GM12878 (cell line): ENCODE results near the gene FOXK2. TPM values are rescaled to one million over a fixed set of nuclear protein-coding genes. Genes with fewer than 3 reads are reported as not detected.

Experiments
- ATAC-seq: fragments of 200-7000 bp; cut with Tn5 transposase; 3 replicates; pipeline ENCODE4 v1.9.1; 2020; ENCODE audit warnings: mild to moderate bottlenecking, moderate library complexity
- BruUV-seq: library from RNA; stranded (reverse); fragments of 400-500 nt; replicated peaks from 2 replicates; lab custom pipeline; 2021; lab: Mats Ljungman, UMichigan
- CTCF ChIA-PET: fragments of 300-600 bp; sonication (Branson Sonifier 250); formaldehyde crosslinking; extraction: SDS; loops from one replicate; lab custom pipeline; 2021; ENCODE audit warnings: inconsistent platforms; lab: Yijun Ruan, JAX
- POLR2A ChIA-PET: fragments of 350-600 bp; formaldehyde crosslinking; extraction: SDS; loops from one replicate; lab custom pipeline; 2021; ENCODE audit warnings: inconsistent platforms; lab: Charles Lee
- RAD21 ChIA-PET: fragments of 300-600 bp; sonication (Branson Sonifier 250); formaldehyde crosslinking; loops from one replicate; lab custom pipeline; 2023; ENCODE audit warnings: antibody characterized with exemption; ENCODE audit not compliant: unreplicated experiment; lab: Charles Lee
- SMC1A ChIA-PET: fragments of 300-600 bp; sonication (Branson Sonifier 250); formaldehyde crosslinking; loops from one replicate; lab custom pipeline; 2023; ENCODE audit not compliant: unreplicated experiment, uncharacterized antibody; lab: Charles Lee
- DNase-seq: peaks from one replicate; pipeline ENCODE4 v3.0.0-alpha.2; 2011; ENCODE audit warnings: low read depth, low spot score
- FAIRE-seq: peaks from 3 replicates; lab custom pipeline; 2011; peaks lifted over from hg19 to GRCh38; lab: Jason Lieb, UNC
- H2AFZ ChIP-seq: 2 replicates; pipeline ENCODE4 v1.6.0; 2011; ENCODE audit warnings: low read depth, low read length, control low read depth; ENCODE audit not compliant: control insufficient read depth
- H3K27ac ChIP-seq: 2 replicates; pipeline ENCODE4 v1.5.1; 2011; ENCODE audit warnings: control low read depth; ENCODE audit not compliant: control insufficient read depth, insufficient read depth
- H3K27me3 ChIP-seq, 2 experiments: replicated peaks in 1 of 2; 2 replicates each; pipeline versions ENCODE4 v1.6.0 to v1.6.1; 2011; ENCODE audit warnings: low read length in 1 of 2; ENCODE audit not compliant: control insufficient read depth in 2 of 2, insufficient read depth in 2 of 2
- H3K36me3 ChIP-seq, 2 experiments: 2 replicates each; pipeline ENCODE4 v1.5.1; 2011; ENCODE audit warnings: low read length in 1 of 2; ENCODE audit not compliant: control insufficient read depth in 2 of 2, insufficient read depth in 2 of 2
- H3K4me1 ChIP-seq: 2 replicates; pipeline ENCODE4 v1.6.1; 2011; ENCODE audit warnings: mild to moderate bottlenecking, low read length, moderate library complexity, mixed read lengths; ENCODE audit not compliant: control insufficient read depth, insufficient read depth
- H3K4me2 ChIP-seq: 2 replicates; pipeline ENCODE4 v1.6.0; 2011; ENCODE audit warnings: control low read depth; ENCODE audit not compliant: control insufficient read depth, insufficient read depth
- H3K4me3 ChIP-seq: fragments of 200-600 bp; sonication (generic); 2 replicates; pipeline ENCODE4 v1.5.1; 2016
- H3K79me2 ChIP-seq: 2 replicates; pipeline ENCODE4 v1.6.0; 2011; ENCODE audit warnings: low read length; ENCODE audit not compliant: control insufficient read depth, insufficient read depth
- H3K9ac ChIP-seq: 2 replicates; pipeline ENCODE4 v1.8.0; 2011; ENCODE audit warnings: low read length, control low read depth, mixed read lengths; ENCODE audit not compliant: control insufficient read depth, insufficient read depth
- H3K9me3 ChIP-seq: replicated peaks from 3 replicates; pipeline ENCODE4 v1.5.1; 2011; ENCODE audit warnings: mild to moderate bottlenecking, low read length; ENCODE audit not compliant: control insufficient read depth, insufficient read depth
- H4K20me1 ChIP-seq: 2 replicates; pipeline ENCODE4 v1.6.0; 2011; ENCODE audit not compliant: control insufficient read depth, insufficient read depth
- BMI1 ChIP-seq: fragments of 450-650 bp; IDR thresholded peaks from 2 replicates; pipeline ENCODE4 v1.6.1; 2016; ENCODE audit warnings: mild to moderate bottlenecking, moderate library complexity, borderline replicate concordance
- CHD1 ChIP-seq: IDR thresholded peaks from 2 replicates; pipeline ENCODE4 v1.6.1; 2012; ENCODE audit warnings: low read depth, low read length, improper control_type of control experiment
- IRF4 ChIP-seq: IDR thresholded peaks from 2 replicates; pipeline ENCODE4 v1.6.1; 2011; ENCODE audit warnings: low read depth, low read length
- MEF2B ChIP-seq: fragments of 450-650 bp; IDR thresholded peaks from 2 replicates; pipeline ENCODE4 v1.6.1; 2018; ENCODE audit warnings: mild to moderate bottlenecking, moderate library complexity; ENCODE audit not compliant: partially characterized antibody, poor library complexity, severe bottlenecking
- MTA3 ChIP-seq: IDR thresholded peaks from 2 replicates; pipeline ENCODE4 v1.6.1; 2012; ENCODE audit warnings: low read length, inconsistent platforms, borderline replicate concordance
- NFYA ChIP-seq: IDR thresholded peaks from 2 replicates; pipeline ENCODE4 v1.6.1; 2011; ENCODE audit warnings: low read depth, mild to moderate bottlenecking, low read length, improper control_type of control experiment, borderline replicate concordance
- RAD51 ChIP-seq: fragments of 450-650 bp; IDR thresholded peaks from 2 replicates; pipeline ENCODE4 v1.6.1; 2016; ENCODE audit warnings: moderate library complexity, mild to moderate bottlenecking, inconsistent platforms
- SIX5 ChIP-seq: IDR thresholded peaks from 2 replicates; pipeline ENCODE4 v1.6.1; 2011; ENCODE audit warnings: mild to moderate bottlenecking, low read depth, low read length, moderate library complexity; ENCODE audit not compliant: severe bottlenecking
- SMAD1 ChIP-seq: fragments of 450-650 bp; IDR thresholded peaks from 2 replicates; pipeline ENCODE4 v1.6.1; 2018; ENCODE audit warnings: mild to moderate bottlenecking, low read depth; ENCODE audit not compliant: partially characterized antibody
- SPI1 ChIP-seq: IDR thresholded peaks from 2 replicates; pipeline ENCODE4 v1.6.1; 2011; ENCODE audit warnings: low read depth, mild to moderate bottlenecking, low read length, moderate library complexity, borderline replicate concordance; ENCODE audit not compliant: insufficient read depth
- SUZ12 ChIP-seq: fragments of 200-600 bp; sonication (generic); IDR thresholded peaks from one replicate; pipeline ENCODE4 v1.6.1; 2018; ENCODE audit warnings: antibody characterized with exemption, mild to moderate bottlenecking; ENCODE audit not compliant: unreplicated experiment
- TBL1XR1 ChIP-seq: IDR thresholded peaks from 2 replicates; pipeline ENCODE4 v1.6.1; 2012; ENCODE audit warnings: low read depth, low read length, improper control_type of control experiment
- TCF3 ChIP-seq: IDR thresholded peaks from 2 replicates; pipeline ENCODE4 v1.6.1; 2012; ENCODE audit warnings: low read depth, mild to moderate bottlenecking, low read length, borderline replicate concordance; ENCODE audit not compliant: insufficient read depth
- WGBS: methylation state at CpG from one replicate; pipeline ENCODE4 v1.1.6; 2016; ENCODE audit warnings: low lambda C conversion rate; ENCODE audit not compliant: insufficient replicate concordance, insufficient coverage; ENCODE audit errors: missing lambda C conversion rate; 5-methylcytosine and 5-hydroxymethylcytosine counted together
- in situ Hi-C: fragments of 300-500 bp; cut with MboI; formaldehyde crosslinking; loops from 9 replicates; pipeline ENCODE4 v1.14.3; 2018; ENCODE audit warnings: mixed read lengths
- intact Hi-C: fragments of 100-400 bp; cut with micrococcal nuclease; formaldehyde crosslinking; loops from one replicate; pipeline ENCODE4 v1.14.2; 2022; ENCODE audit not compliant: unreplicated experiment
- polyA plus RNA-seq, 11 experiments: library from polyadenylated mRNA; depleted of rRNA in 4 of 11; unstranded in 6 of 11; stranded (reverse) in 5 of 11; fragments of >200 nt; fragmentation: Nextera tagmentation in 4 of 11; fragmentation: Illumina TruSeq in 1 of 11; extraction: Ambion mirVana in 4 of 11; extraction: Trizol in 1 of 11; gene quantifications; 1 replicate in 1 of 11; 2 replicates in 10 of 11; pipeline versions ENCODE4 v1.2.1 to v1.2.3, GENCODE V29; 2011 to 2016; ENCODE audit warnings: inconsistent platforms in 2 of 11, missing spikeins in 2 of 11, low read depth in 1 of 11
- total RNA-seq, 4 experiments: library from RNA; depleted of rRNA in 3 of 4; stranded (reverse); fragments of >200 nt in 3 of 4; fragmentation: Illumina TruSeq in 1 of 4; extraction: Trizol in 1 of 4; gene quantifications; 2 replicates each; pipeline versions ENCODE4 v1.2.1 to v1.2.3, GENCODE V29; 2013 to 2021
- TF ChIP-seq, protein P1 (sequence below): IDR thresholded peaks from 2 replicates; pipeline ENCODE4 v1.6.1; 2011; ENCODE audit warnings: low read depth, low read length, improper control_type of control experiment, borderline replicate concordance

Gene FOXK2
- total and polyA plus RNA-seq, 10 of the 15 experiments (the other 5 are each of a cell fraction or from before 2014, with no cell fraction given): 2.4 to 56.8 (median 34.4) TPM

- WGBS: 93% methylated on average over 18 of the region's 18 CpGs
- Histone ChIP-seq H3K4me2 (no peak overlapping the region), H3K9ac (no peak overlapping the region), H3K9me3 (no peaks in the 10 kb centered on the region), H3K27me3 (no peaks in the 10 kb centered on the region), H3K4me3 (no peak overlapping the region), H2AFZ (no peak overlapping the region), H3K79me2 (no peaks in the 10 kb centered on the region; the same call in 1 of the 2 replicates), H3K36me3 (peaks cover 25 to 34% of the 10 kb centered on the region in 2 experiments), H4K20me1 (peaks cover 3% of the 10 kb centered on the region; the same call in 1 of the 2 replicates), H3K4me1 (peaks cover 19% of the 10 kb centered on the region), H3K27ac (no peak overlapping the region)
- POLR2A ChIA-PET: interaction anchor here (0.7 kb wide), 1 partner anchor 742 kb away, joined by 4 read pairs; no protein-coding TSS in a partner anchor
- TF ChIP-seq IRF4: no peak
- TF ChIP-seq RAD51: peak; percentile 84
- TF ChIP-seq SPI1: 0 out of 2 replicates have a peak, but pooled peaks have one; percentile 7
- TF ChIP-seq, protein P1, sequence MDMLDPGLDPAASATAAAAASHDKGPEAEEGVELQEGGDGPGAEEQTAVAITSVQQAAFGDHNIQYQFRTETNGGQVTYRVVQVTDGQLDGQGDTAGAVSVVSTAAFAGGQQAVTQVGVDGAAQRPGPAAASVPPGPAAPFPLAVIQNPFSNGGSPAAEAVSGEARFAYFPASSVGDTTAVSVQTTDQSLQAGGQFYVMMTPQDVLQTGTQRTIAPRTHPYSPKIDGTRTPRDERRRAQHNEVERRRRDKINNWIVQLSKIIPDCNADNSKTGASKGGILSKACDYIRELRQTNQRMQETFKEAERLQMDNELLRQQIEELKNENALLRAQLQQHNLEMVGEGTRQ: peak; percentile 52; the same call in 1 of the 2 replicates
- TF ChIP-seq MEF2B: no peak
- no TSS peak for BruUV-seq
- no peak for FAIRE-seq
- intact Hi-C loops: no loop called here
- SMC1A ChIA-PET: no interaction called here
- ATAC-seq: peak; percentile 49
- no peak for DNase-seq
- CTCF ChIA-PET: no interaction called here
- in situ Hi-C loops: no loop called here
- RAD21 ChIA-PET: interaction anchor here (0.5 kb wide), 1 partner anchor 260 kb away, joined by 3 read pairs; no protein-coding TSS in a partner anchor
Observed at GRCh38 chr17:82603981-82604448, 84.5 kb downstream of the FOXK2 start.

GRCh38 chr17:82604532-82604931 lies 85.0 kb downstream of the FOXK2 start:
- H3K36me3 ChIP-seq: peaks cover 25 to 31% of the 10 kb centered on the region in 2 experiments
- H3K4me2 ChIP-seq: no peak overlapping the region
- ATAC-seq (no peak), FAIRE-seq (no peak), DNase-seq (no peak)
- H3K27ac ChIP-seq: no peak overlapping the region
- peaks cover 3% of the 10 kb centered on the region; the same call in 1 of the 2 replicates for H4K20me1 ChIP-seq
- H3K4me3 ChIP-seq: no peak overlapping the region
- WGBS: 98% methylated on average over 7 of the region's 7 CpGs
- ChIA-PET POLR2A (no interaction called here), RAD21 (interaction anchor here (0.5 kb wide), 1 partner anchor 261 kb away, joined by 3 read pairs; no protein-coding TSS in a partner anchor), CTCF (no interaction called here), SMC1A (no interaction called here)
- H3K9me3 ChIP-seq: no peaks in the 10 kb centered on the region
- intact Hi-C loops: no loop called here
- H3K4me1 ChIP-seq: peaks cover 18% of the 10 kb centered on the region
- no peak overlapping the region for H2AFZ ChIP-seq
- H3K27me3 ChIP-seq: no peaks in the 10 kb centered on the region
- in situ Hi-C loops: no loop called here
- H3K9ac ChIP-seq: no peak overlapping the region
- no TSS peak for BruUV-seq
- H3K79me2 ChIP-seq: no peaks in the 10 kb centered on the region; the same call in 1 of the 2 replicates
- TF ChIP-seq CHD1 (no peak), SMAD1 (no peak), BMI1 (no peak), SIX5 (no peak), MTA3 (no peak), TBL1XR1 (no peak), SUZ12 (no peak), TCF3 (no peak), NFYA (no peak)
- TF ChIP-seq, protein P1: no peak
